ENCODE results near the gene TP53INP2. TPM values are rescaled to one million over a fixed set of nuclear protein-coding genes. Genes with fewer than 3 reads are reported as not detected.

Gene TP53INP2
- total and polyA plus RNA-seq, 2 of the 8 experiments (the other 6 are each of a cell fraction or from before 2014, with no cell fraction given), result 2.4 to 4.8 TPM

GRCh38 chr20:34712525-34713192, 8.5 kb downstream of the TP53INP2 start (continued):
- TF ChIP-seq TCF12 (IDR thresholded peaks at IDR 0.05; ENCODE audit: low read depth, low read length) (no peak), NANOG (IDR thresholded peaks at IDR 0.05; ENCODE audit: insufficient read depth, low read depth, low read length, poor library complexity, severe bottlenecking) (no peak), HDAC6 (IDR thresholded peaks at IDR 0.05; ENCODE audit: low read depth, low read length) (no peak)
